Measurements from ENCODE around the gene GOLGA6A.
"Not testable (repeated sequence)": the region's sequence is repeated elsewhere in the genome, so short reads cannot be mapped to it uniquely, and the experiment has no call there.

GOLGA6A gene, protein sequence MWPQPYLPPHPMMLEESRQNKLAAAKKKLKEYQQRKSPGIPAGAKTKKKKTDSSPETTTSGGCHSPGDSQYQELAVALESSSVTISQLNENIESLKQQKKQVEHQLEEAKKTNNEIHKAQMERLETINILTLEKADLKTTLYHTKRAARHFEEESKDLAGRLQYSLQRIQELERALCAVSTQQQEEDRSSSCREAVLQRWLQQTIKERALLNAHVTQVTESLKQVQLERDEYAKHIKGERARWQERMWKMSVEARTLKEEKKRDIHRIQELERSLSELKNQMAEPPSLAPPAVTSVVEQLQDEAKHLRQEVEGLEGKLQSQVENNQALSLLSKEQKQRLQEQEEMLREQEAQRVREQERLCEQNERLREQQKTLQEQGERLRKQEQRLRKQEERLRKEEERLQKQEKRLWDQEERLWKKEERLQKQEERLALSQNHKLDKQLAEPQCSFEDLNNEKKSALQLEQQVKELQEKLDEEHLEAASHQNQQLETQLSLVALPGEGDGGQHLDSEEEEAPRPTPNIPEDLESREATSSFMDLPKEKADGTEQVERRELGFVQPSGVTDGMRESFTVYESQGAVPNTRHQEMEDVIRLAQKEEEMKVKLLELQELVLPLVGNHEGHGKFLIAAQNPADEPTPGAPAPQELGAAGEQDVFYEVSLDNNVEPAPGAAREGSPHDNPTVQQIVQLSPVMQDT

DNA sequence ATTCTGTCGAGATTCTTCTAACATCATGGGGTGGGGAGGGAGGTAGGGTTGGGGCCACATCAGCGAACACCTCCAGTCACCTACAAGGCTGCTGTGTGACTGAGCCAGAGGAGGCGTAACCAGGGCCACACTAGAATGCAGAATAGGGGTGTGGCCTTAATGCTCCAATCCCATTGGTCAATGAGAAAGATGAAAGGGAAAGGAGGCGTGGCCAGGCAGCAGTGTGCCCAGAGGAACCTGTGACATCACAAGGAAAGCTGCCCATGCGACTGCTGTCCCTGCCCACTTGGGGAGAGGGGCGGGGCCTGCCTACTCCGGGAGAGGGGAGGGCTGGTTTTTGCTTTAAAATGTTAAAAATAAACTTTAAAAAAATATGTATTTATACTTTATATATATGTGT is at the start of gene GOLGA6A:
GOLGA6A (minus strand) TSS at position 101 of the 400 bp plus-strand sequence; CDS start at position 60, 41 bp downstream.
- not testable (repeated sequence) for DNase-seq

DNA sequence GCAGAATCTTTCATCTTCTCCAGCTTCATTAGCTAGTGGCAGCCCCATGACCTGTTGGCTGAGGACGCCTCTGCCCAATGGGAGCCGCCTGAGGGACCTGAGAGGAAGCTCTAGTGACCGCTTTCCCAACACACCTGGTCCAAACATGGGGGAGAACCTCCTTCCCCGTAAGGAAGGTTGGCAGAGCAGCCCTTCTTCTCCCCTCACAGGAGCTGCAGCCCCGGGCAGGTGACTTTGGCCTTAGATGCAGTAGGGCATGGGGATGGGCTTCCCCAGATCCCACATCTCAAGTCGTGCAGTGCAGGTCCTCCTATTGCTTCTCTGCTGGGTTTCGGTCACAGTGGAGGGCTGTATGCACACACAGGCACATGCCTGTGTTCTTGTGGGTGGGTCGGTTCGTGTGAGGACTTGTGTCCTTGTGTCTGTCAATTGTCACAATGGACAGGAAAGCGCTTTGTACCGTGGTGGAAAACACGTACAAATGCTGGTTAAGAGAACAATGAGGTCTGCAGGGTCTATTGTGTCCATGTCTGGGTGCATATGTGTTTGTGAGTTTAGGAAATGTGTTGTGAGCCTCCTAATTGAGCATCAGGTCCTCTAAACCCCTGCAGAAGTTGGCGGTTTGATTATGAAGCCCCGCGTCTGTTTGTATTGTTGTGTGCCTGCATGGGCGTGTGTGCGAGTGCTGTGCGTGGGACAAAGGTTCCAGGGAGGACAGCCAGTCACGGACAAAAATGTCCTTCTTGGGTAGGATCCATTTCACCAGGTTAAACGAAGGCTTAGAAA is 49.5 kb upstream of the GOLGA6A start:
- no peak for DNase-seq

DNA sequence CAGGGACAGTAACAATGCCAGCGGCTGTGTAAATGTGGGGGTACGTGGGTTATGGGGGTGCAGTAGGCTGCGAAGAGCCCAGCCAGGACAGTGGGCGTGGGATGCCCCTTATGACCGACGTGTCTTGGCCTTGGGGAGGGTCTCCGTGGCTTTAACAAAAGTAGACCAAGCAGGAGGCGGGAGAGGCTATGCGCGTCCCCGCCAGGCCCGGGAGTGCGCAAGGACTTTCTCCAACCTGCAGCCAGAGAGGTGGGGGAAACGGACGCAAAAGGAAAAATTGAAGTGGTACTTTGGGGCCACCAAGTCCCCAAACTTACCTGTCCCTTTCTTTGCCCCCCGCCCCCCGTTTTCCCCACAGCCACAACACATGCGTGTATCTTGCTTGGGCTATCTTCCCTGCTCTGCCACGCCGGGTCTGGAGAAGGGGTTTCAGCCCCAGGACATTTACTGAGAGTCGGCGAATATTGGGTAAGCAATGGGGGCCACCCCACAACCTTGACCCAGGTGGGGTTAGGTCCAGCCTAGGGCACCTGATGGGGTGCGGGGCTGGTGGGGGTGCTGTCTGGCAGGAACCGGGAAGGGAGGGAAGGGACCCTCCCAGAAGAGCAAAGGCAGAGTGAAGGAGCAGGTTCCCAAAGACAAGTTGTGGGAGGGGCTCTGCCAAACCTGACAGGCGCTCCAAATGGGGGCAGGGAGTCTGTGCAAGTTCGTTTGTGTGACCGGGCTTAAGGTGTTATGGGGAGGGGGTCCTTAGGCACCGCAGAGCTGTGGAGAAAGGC is 48.7 kb upstream of the GOLGA6A start:
- DNase-seq = no peak

GRCh38 chr15:74130155-74130848 is 48.0 kb upstream of the GOLGA6A start, which contains the start of gene ISLR2:
Gene ISLR2 (plus strand): TSS chr15:74130586. CDS start chr15:74132755, 2,169 bp downstream.
- no peak for DNase-seq

- DNase-seq = no peak
Observed at GRCh38 chr15:74129586-74130154, 47.3 kb upstream of the GOLGA6A start.

- no peak for DNase-seq
Observed at GRCh38 chr15:74128785-74129585, 46.6 kb upstream of the GOLGA6A start.

GRCh38 chr15:74127954-74128784 is 45.8 kb upstream of the GOLGA6A start:
- DNase-seq = no peak

DNA sequence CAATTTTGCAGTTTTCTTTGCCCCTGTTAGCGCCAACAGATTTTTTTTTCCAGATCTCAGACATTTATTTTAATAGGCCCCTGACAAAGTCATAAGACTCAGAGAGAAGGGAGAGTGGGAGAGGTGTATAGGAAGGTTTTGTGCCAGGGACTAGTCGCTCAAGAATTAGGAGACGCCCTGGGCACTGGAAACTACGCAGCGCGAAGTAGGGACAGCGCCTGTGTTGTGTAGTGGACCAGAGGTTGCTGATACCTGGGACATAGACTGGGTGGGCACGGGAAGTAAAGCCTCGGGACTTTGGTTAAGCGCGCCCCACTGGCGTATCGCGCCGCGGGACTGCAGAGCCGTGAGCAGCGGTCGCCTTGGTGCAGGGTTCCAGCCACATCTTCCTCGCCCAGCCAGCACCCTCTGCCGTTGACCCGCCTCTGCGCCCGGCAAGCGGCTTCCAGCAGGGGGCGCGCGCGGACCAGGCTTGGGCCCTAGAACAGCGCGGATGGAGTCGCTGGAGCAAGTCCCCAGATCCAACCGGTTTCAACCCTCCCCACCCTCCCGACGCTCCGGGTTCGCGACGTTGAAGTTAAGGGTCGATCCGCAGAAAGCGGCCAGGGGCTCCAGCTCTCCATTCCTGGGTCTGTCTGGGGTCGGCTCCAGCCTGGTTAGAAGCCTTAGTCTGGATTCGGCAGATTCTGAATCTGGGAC is 45.1 kb upstream of the GOLGA6A start:
- DNase-seq = peak; percentile 68

GRCh38 chr15:74124759-74125158 is 42.4 kb upstream of the GOLGA6A start:
- DNase-seq = no peak

- DNase-seq = no peak
Observed at GRCh38 chr15:74124196-74124595, 41.8 kb upstream of the GOLGA6A start.

- DNase-seq = no peak
Observed at GRCh38 chr15:74123658-74124057, 41.3 kb upstream of the GOLGA6A start.

DNA sequence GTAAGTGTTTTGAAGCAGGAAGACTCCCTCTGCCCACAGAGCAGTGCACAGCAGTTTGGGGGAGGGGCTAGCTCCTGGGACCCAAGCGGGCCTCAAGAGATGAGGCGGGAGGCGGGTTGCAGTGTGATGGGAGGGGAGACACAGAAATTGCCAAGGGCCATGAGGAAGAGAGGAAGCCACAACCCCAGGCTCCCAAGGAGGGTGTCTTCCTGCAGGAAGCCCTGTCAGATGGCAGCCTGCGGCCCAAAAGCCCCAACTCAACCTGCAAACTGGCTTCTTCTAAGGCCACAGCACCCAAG is 40.7 kb upstream of the GOLGA6A start:
- DNase-seq = no peak

DNA sequence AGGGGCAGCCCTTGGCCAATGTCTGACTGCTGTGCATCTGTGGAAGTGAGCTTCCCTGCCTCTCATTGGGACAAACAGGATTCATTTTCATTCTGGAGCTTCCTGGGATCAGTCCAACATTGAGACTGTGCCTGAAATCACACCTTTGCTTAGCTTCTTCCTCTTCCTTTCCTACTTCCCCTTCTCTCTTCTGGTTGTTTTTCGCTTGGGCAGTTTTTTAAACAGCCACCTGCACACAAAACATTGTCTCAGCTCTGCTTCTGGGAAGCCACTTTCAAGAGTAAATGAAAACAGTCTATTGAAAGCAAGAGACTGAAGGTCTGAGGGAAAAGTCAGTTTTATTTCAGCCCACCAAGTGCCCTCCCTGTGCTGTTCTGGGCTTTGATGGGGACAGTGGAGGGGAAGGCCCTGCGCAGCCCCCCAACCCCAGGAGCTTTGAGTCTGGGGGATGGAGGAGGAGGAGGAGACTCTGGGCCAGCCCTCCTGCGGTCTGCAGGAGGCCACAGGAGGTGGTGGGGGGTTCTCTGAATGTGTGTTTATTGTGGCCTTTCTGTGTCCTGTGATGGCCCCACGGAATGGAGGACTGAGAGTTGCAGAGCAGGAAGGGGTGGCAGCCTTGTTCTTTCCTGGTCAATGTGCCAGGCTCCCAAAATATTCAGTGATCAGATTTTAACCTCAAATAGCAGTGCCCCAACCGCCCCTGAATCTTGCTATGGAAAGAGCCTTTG is 40.2 kb upstream of the GOLGA6A start:
- no peak for DNase-seq

GRCh38 chr15:74121858-74122257 is 39.5 kb upstream of the GOLGA6A start:
- DNase-seq = no peak

DNA sequence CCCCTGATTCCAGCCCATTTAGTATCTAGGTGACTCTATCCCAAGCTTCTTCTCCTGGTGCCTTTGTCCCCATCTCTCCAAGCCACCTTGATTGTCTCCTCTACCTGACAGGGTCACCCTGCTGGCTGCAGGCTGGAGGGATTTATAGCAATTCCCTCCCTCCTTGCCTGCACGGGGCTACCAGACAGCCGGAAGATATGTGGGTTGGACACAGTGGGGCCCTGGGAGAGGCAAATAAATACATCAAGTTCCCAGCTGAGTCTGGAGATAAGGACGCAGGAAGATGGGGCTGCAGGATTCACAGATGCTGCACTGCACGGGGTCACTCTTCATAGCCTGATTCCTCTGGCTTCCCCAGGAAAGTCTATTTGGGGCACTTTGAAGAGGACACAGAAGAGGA is 38.7 kb upstream of the GOLGA6A start:
- DNase-seq = no peak

- no peak for DNase-seq
Observed at GRCh38 chr15:74120426-74120825, 38.1 kb upstream of the GOLGA6A start.

DNA sequence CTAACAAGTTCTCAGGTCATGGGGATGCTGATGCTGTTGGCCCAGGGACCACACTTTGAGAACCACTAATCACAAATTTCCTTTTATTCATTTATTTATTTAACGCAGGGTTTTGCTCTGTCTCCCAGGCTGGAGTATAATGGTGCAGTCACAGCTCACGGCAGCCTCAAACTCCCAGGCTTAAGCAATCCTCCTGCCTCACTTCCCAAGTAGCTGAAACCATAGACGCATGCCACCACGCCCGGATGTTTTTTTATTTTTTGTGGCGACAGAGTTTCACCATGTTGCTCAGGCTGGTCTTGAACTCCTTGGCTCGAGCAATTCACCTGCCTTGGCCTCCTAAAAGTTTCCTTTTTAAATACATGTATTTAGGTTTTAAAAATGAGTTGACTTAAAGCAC is 27.4 kb upstream of the GOLGA6A start:
- no peak for DNase-seq

- not testable (repeated sequence) for DNase-seq
Observed at GRCh38 chr15:74108611-74109010, 26.3 kb upstream of the GOLGA6A start.

- DNase-seq = no peak
Observed at GRCh38 chr15:74108111-74108510, 25.8 kb upstream of the GOLGA6A start.

Data from NCI-H2029 (cell line).